ENCODE data around the gene ZNF443.
"Not testable (repeated sequence)": the region's sequence is repeated elsewhere in the genome, so short reads cannot be mapped to it uniquely, and the experiment has no call there.

Gene ZNF443

DNA sequence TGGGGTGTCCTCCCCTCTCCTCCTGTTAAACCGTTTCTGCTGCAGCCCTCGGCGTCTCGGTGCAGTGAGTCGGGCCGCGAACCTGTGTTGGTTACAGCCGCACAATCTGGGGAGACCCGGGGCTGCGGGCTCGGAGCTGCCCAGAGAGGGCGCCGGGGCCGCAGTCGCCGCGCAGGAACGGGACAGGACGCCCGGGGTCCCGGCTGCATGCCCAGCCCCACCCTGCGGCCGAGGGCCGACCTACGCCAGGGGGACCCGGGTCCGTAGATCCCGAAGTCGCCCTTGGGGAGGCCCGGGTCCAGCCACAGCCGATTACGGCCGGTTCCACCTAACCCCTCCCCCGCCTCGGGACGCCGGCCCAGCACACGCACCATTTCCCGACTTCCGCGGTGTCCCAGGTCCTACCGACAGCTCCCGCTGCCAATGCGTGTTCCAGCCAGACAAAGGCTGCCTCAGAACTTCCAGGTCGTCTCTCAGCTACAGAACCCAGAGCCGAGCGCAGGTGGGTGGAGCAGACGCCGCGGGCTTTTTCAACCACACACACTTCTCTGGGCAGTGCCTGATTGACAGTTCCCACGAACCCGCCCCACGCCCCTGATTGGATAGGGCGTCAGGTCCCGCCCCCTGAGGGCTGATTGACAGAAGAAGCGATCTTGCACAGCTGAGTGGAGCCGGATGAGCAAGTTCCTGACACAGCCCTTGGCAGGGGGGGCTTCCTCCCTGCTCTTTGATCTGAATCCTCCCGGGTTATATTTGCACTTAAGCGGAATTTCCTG, at the start of gene ZNF443:
Gene ZNF443 (minus strand): TSS at position 481 of the 776 bp plus-strand sequence. CDS start 107 bp downstream, at position 374.
- peak; percentile 91 for FAIRE-seq
- peak; percentile 97 for DNase-seq (ENCODE audit: low spot score)

GRCh38 chr19:12486265-12486783, 45.5 kb upstream of the ZNF443 start:
- FAIRE-seq; DNase-seq (ENCODE audit: low spot score): not testable (repeated sequence)

- no peak for FAIRE-seq
- no peak for DNase-seq (ENCODE audit: low spot score)
Observed at GRCh38 chr19:12485571-12485970, 44.8 kb upstream of the ZNF443 start.

DNA sequence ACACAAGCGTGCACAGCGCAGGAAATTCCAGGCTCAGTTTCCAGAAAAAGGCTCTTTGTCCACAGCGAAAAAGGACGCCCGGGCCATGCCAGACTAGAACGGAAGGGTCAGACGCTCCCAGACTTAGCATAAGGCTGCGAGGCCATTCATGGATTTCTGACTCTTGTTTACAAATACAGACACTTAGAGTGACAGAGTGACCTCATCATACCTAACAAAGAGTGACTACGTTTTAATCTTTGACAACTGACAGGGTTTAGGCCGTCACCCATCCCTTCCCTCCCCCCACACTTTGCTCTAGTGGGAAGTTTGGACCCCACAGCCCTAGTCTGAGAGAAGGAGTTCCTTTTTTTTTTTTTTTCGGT, 44.2 kb upstream of the ZNF443 start:
- DNase-seq (ENCODE audit: low spot score): no peak

GRCh38 chr19:12484371-12485051, 43.7 kb upstream of the ZNF443 start, which contains the start of gene ZNF709:
ZNF709 (minus strand) TSS chr19:12484816; CDS start chr19:12484657, 159 bp downstream.
- DNase-seq (ENCODE audit: low spot score): peak; percentile 72
- FAIRE-seq: peak; percentile 55

More for the DNA sequence above, 44.2 kb upstream of the ZNF443 start:
- FAIRE-seq: no peak

DNA sequence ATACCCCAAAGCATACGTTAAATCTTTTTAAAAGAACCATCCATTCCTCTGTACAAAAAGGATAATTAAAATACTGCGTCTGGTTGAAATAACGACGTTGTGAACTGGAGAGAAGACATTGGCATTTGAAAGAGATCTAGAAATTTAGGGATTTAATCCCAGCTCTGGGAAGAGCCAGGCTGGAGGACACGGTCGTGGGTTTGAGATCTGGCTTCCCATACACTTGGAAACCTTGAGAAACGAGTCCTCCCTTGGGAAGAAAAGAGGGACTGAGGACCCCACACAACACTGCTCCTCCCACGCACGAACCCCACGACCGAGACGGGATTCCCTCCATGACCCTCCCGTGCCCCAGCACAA, 43.2 kb upstream of the ZNF443 start:
- FAIRE-seq (no peak), DNase-seq (ENCODE audit: low spot score) (no peak)

GRCh38 chr19:12482509-12482886, 41.7 kb upstream of the ZNF443 start:
- DNase-seq (ENCODE audit: low spot score) (no peak), FAIRE-seq (no peak)

DNA sequence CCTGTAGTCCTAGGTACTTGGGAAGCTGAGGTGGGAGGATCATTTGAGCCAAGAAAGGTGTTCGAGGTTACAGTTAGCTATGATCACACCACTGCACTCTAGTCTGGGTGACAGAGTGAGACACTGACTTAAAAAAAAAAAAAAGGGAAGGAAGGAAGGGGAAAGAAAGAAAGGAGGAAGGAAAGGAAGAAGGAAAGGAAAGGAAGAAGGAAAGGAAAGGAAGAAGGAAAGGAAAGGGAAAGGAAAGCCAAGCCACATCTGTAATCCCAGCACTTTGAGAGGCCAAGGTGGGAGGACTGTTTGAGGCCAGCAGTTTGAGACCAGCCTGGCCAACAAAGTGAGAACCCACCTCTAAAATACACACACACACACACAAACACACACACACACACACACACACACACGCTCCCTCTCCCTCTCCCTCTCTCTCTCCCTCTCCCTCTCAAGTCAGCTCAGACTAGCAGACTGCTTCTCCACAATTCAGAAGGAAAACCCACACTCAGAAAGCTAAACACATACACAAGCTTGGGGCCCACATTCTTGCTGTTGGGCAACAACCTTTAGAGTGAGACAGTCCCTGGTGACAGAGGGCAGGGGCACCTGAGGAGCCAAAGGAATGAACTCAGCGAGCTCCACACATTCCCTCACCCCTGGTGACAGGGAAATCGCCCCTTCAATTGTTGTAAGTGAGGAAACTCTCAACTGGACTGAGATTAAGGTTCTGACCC, 41.1 kb upstream of the ZNF443 start:
- DNase-seq (ENCODE audit: low spot score) (no peak), FAIRE-seq (no peak)

DNA sequence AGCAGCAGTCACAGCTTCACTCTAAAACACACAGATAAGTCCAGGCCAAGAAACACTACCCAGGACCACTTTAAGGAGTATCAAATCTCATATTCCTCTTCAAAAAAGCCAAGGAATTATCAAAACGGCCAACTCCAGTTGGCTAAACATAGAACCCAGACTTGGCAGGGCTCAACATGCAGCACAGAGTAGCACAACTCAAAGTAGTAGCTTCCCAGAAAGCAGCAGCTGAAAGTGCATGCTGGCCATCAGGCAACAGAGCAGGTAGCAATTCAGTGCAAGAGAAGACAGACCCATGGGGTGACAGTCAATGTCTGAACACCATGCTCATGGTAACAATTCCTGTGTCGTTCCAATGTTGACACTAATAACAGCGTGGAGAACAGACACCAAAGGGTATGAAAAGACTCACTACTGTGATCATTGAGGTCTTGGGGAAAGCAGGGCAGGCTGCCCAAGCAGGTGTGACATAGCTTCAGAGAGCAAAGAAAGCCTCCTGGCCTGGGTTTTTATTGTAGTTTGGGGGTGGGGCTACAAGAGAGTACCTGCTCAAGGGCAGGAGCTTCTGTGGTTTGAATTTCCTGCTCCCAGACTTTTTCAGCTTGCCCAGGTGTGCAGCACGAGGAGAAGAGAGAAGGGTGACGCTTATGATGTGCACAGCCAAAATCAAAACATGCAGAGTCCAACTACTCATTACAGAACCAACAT, 37.6 kb upstream of the ZNF443 start:
- no peak for FAIRE-seq
- DNase-seq (ENCODE audit: low spot score): no peak

DNA sequence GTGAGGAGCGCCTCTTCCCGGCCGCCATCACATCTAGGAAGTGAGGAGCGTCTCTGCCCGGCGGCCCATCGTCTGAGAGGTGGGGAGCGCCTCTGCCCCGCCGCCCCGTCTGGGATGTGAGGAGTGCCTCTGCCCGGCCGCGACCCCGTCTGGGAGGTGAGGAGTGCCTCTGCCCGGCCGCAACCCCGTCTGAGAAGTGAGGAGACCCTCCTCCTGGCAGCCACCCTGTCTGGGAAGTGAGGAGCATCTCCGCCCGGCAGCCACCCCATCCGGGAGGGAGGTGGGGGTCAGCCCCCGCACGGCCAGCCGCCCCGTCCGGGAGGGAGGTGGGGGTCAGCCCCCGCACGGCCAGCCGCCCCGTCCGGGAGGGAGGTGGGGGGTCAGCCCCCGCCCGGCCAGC, 26.8 kb upstream of the ZNF443 start:
- not testable (repeated sequence) for FAIRE-seq; DNase-seq (ENCODE audit: low spot score)

DNA sequence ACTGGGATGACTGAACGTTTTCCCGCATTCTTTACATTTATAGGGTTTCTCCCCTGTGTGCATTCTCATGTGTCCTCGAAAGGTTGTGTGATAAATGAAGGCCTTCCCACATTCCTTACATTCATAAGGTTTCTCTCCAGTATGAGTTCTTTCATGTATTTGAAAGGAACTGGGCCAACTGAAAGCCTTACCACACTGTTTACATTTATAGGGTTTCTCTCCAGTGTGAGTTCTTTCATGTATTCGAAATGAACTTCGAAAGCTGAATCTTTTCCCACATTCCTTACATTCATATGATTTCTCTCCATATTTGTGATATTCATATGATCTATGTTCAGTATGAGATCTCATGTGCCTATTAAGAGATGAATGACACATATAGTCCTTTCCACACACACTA, 24.4 kb upstream of the ZNF443 start:
- no peak for DNase-seq (ENCODE audit: low spot score)
- no peak for FAIRE-seq

DNA sequence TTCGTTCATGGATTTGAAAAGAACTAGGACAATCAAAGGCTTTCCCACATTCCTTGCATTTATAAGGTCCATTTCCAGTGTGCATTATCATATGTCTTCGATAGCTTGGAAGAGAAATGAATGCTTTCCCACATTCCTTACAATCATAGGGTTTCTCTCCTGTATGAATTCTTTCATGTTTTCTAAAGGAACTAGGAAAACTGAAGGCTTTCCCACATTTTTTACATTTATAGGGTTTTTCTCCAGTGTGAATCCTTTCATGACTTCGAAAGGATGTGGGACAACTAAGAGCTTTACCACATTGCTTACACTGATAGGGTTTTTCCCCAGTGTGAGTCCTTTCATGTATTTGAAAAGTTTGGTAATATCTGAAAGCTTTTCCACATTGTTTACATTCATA, 23.9 kb upstream of the ZNF443 start:
- no peak for DNase-seq (ENCODE audit: low spot score)
- no peak for FAIRE-seq

- FAIRE-seq: not testable (repeated sequence)
Observed at GRCh38 chr19:12464139-12464538, 23.3 kb upstream of the ZNF443 start.

GRCh38 chr19:12453495-12453894, 12.7 kb upstream of the ZNF443 start:
- DNase-seq (ENCODE audit: low spot score) (no peak), FAIRE-seq (no peak)

More at GRCh38 chr19:12464139-12464538, 23.3 kb upstream of the ZNF443 start:
- DNase-seq (ENCODE audit: low spot score): not testable (repeated sequence)

DNA sequence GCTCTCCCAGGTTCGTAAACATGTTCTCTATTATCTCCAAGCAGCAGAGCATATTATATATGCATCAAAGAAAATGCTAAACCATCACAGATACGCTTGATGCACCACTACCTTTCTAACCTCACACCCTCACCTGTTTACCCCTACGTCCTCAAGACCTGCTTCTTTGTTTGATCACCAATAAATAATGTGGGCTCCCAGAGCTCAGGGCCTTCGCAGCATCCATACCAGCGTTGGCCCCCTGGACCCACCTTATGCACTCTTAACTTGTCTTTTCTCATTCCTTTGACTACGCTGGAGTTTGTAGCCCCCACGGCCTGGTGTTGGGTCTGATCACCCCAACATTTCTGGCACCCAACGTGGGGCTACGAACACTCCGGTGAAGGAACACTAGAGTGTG, 10.0 kb upstream of the ZNF443 start:
- FAIRE-seq (no peak), DNase-seq (ENCODE audit: low spot score) (no peak)

DNA sequence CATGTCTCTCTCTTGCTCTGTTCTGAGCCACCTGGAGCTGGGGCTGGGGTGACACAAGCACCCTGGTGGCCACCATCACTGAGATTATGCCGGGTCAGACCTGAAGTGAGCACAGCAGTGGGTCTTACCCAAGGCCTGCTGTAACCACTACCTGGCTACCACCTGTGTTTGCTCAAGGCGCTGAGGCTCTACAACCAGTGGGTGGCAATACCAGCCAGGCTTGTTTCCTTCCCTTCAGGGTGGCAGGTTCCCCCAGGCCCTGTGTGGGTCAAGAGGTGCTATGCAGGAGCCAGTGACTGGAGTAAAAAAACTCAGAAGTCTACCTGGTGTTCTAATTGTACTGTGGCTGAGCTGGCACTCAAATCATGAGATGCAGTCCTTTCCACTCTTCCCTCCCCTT, 8.0 kb upstream of the ZNF443 start:
- FAIRE-seq (no peak), DNase-seq (ENCODE audit: low spot score) (no peak)

- FAIRE-seq (peak; percentile 91), DNase-seq (ENCODE audit: low spot score) (peak; percentile 46)
Observed at GRCh38 chr19:12439686-12440540, 908 bp downstream of the ZNF443 start.

DNA sequence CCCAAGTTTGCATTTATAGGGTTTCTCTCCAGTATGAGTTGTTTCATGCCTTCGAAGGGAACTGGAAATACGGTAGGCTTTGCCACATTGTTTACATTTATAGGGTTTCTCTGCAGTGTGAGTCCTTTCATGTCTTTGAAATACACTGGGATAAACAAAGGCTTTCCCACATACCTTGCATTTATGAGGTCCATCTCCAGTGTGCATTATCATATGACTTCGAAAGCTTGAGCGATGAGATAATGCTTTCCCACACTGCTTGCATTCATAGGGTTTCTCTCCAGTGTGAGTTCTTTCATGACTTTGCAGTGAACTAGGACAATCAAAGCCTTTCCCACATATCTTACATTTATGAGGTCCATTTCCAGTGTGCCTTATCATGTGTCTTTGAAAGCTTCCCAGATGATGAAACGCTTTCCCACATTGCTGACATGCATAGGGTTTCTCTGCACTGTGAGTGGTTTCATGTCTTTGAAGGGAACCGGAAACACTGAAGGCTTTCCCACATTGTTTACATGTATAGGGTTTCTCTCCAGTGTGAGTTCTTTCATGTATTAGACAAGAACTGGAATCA, 10.0 kb downstream of the ZNF443 start:
- FAIRE-seq: not testable (repeated sequence)

DNA sequence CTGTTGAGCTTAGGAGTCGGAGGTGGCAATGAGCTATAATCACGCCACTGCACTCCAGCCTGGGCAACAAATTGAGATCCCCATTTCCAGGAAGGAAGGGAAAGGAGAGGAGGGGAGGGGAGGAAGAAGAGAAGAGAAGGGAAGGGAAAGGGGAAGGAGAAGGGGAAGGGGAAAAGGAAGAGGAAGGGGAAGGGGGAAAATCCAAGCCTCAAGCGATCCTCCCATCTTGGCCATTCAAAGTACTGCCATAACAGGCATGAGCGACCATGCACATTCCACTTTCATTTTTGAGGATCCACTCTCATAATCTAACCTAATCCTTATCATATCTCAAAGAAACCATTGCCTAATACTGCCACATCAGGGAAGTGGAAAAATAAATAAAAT, 14.9 kb downstream of the ZNF443 start:
- no peak for FAIRE-seq

More for the DNA sequence above, 10.0 kb downstream of the ZNF443 start:
- DNase-seq (ENCODE audit: low spot score): not testable (repeated sequence)

More for the DNA sequence above, 14.9 kb downstream of the ZNF443 start:
- DNase-seq (ENCODE audit: low spot score): no peak
